Measurements from ENCODE around the gene MANF. TPM values are rescaled to one million over a fixed set of nuclear protein-coding genes. Genes with fewer than 3 reads are reported as not detected.

Gene MANF
- 88.5 to 129 TPM (median 114 TPM) in 5 replicates for total RNA-seq (2022; extraction: Qiagen RNA extraction; ENCODE audit: low read depth)

DNA sequence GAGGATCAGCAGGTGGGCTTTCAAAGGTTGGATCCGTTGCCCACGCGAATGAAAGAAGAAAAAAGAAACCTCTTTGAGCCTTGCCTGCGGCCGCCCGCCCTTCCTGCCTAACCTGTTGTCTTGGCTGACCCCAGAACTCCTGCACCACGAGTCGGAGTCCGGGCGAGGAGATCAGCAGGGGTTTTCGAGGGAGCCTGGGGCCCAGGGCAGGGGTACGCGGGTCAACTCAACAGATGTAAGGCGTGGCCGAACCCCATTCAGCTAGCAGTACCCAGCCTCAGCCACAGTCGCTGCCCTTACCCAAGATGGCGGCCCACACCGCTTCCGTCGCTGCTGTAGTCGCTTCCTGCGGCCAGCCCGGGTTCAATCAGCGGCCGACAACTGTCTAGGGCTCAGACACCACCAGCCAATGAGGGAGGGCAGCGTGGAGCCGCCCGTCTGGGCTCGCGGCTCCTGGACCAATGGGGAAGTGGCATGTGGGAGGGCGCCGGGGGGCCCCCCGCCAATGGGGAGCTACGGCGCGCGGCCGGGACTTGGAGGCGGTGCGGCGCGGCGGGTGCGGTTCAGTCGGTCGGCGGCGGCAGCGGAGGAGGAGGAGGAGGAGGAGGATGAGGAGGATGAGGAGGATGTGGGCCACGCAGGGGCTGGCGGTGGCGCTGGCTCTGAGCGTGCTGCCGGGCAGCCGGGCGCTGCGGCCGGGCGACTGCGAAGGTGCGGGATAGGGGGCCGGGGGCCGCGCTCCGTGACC lies at the start of gene MANF:
TSS of gene MANF (plus strand) at position 566 of the 748 bp plus-strand sequence. CDS start at position 618, 52 bp downstream.

DNA sequence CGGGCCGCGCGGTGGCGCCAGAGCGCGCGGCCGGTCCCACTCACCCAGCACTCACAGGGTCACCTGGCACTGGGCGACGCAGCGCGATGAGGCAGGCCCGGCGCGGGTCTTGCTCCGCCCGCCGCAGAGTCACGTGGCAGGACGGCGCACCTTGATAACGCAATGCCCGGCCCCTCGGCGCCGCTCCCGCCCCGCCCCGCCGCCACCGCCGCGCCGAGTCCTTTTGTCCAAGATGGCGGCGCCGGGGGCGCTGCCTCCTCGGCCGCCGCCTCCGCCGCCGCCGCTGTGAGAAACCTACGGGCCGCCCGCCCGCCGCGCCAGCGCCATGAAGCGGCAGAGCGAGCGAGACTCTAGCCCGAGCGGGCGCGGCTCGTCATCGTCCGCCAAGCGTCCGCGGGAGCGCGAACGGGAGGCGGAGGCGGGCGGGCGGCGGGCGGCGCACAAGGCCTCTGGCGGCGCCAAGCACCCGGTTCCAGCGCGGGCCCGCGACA lies 6.0 kb downstream of the MANF start, which contains the start of gene RBM15B:
TSS of gene RBM15B (plus strand) at position 211 of the 491 bp plus-strand sequence. CDS start at position 326, 115 bp downstream.

Other genes with a start within 250 kb of the MANF start
- 19.2 to 22.4 TPM (median 20.7 TPM) in 5 replicates for gene RBM15B, start 6.0 kb downstream of the MANF start, total RNA-seq (2022; extraction: Qiagen RNA extraction; ENCODE audit: low read depth)
- 14.2 to 15.3 TPM (median 14.4 TPM) in 5 replicates for gene DCAF1, start 114.7 kb downstream of the MANF start, total RNA-seq (2022; extraction: Qiagen RNA extraction; ENCODE audit: low read depth)
- gene RAD54L2, start 153.4 kb downstream of the MANF start, total RNA-seq (2022; extraction: Qiagen RNA extraction; ENCODE audit: low read depth), result 4.4 to 5.9 TPM (median 4.9 TPM) in 5 replicates